ENCODE measurements around the gene KLHL41.
"Not testable (repeated sequence)": the region's sequence is repeated elsewhere in the genome, so short reads cannot be mapped to it uniquely, and the experiment has no call there.

KLHL41 gene

GRCh38 chr2:169510496-169510895 is 994 bp downstream of the KLHL41 start:
- DNase-seq, result no peak

- DNase-seq, result no peak
These were observed 2.3 kb downstream of the KLHL41 start for GRCh38 chr2:169511818-169512217.

- DNase-seq, result no peak
These were observed 3.0 kb downstream of the KLHL41 start for GRCh38 chr2:169512525-169512924.

DNA sequence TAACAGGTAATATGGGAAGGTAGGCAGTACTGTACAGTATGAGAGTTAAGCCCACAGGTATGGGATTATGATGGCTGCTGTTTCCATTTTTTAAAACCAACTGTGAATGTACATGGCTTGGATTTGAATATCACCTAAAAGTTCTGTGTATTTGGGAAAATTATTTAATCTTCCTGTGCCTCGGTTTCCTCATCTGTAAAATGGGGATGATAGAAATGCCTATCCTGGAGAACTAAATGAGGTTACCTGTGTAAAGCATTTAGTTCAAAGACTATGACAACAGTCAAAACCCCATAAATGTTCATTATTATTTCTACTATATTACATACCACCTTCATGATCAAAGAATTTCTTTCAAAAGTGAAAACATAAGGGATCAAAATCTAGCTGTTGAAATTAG is 3.6 kb downstream of the KLHL41 start:
- DNase-seq, result no peak

GRCh38 chr2:169513926-169514325 is 4.4 kb downstream of the KLHL41 start:
- no peak for DNase-seq

DNA sequence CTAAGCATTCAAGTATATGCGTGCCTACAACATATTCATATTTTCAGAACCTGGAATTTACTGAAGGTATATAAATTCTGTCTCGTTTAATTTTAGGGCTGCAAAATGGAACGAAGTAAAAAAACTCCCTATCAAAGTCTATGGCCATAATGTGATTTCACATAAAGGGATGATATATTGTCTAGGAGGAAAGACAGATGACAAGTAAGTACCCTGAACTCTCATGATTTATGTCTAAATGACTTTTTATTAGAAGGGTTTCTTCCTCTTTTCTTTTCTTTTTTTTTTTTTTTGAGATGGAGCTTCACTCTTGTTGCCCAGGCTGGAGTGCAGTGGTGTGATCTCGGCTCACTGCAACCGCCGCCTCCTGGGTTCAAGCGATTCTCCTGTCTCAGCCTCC is 5.3 kb downstream of the KLHL41 start:
- not testable (repeated sequence) for DNase-seq

DNA sequence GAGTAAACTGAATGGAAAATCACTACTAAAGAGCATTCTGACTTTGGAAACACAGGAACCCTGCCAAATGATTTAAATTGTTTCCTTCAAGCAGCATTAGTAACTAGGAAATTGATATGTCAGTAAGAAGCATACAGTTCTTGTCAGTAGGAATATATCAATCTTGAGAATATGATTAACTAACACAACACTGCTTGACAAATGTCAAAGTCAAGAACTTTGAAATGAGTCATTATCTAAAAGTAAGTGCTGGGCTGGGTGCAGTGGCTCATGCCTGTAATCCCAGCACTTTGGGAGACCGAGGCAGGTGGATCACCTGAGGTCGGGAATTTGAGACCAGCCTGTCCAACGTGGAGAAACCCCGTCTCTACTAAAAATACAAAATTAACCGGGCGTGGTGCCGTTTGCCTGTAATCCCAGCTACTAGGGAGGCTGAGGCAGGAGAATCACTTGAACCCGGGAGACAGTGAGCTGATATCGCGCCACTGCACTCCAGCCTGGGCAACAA is 7.0 kb downstream of the KLHL41 start:
- not testable (repeated sequence) for DNase-seq

DNA sequence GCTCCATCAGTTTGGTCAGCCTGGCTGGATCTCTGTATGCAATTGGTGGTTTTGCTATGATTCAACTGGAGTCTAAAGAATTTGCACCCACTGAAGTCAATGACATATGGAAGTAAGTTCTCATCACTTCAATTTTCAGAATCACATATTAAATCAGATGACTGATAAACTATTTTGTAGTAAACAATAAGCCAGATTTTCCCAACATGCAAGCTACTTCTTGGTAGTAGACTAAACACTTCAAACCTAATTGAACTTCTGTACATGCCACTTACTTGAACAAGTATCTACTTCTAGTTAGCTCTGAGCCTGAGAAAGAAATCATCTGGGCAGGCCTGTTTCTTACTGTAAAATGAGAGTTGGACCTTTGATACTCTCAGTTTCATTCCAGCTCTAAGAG is 11.4 kb downstream of the KLHL41 start:
- DNase-seq, result no peak

DNA sequence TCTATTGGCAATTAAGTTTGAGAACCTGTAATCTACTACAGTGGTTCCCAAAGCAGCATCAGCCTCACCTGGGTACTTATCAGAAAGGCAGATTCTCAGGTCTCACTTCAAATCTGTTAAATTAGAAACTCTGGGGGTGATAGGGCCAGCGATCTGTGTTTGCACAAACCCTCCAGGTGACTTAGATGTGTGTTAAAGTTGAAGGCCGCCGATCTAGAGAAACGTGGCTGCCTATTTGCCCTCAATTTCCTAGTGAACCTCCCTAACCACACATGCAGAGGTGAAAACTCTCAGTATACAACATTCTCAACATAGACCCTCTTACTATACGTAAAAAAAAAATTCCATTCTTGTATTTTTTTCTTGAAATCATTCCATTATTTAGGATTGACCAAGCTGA is 14.2 kb downstream of the KLHL41 start:
- no peak for DNase-seq

DNA sequence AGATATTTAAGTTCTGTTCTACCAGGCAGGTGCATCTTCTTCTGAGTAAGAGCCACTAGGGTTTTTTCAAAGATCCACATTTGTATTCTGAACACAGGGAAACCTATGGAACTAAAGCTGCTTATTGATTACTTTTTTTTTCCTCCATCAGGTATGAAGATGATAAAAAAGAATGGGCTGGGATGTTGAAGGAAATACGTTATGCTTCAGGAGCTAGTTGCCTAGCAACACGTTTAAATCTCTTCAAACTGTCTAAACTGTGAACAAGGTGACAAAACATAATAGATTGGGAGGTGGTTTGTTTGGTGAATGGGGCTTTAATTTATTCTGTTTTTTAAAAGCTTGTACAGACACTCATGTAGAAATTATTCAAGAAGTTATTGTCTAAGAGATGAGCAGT is 15.9 kb downstream of the KLHL41 start:
- DNase-seq, result no peak

DNA sequence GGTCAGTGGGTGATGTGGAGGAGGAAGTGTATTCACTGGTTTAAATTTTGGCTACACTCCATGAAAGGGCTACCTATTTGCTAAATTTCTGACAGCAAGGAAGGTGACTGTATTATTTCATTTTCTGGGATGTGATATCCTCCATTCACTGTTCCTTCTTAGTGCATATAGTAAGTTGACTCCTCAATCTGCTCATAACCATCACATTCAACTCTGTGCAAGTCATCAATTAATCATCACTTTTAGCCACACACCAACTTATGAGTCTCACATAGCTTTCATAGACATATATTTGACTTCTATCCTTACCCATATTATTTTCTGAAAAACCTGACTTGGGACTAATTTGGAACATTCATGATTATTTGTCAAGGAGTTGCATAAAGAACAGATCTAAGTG is 16.9 kb downstream of the KLHL41 start:
- DNase-seq, result no peak

DNA sequence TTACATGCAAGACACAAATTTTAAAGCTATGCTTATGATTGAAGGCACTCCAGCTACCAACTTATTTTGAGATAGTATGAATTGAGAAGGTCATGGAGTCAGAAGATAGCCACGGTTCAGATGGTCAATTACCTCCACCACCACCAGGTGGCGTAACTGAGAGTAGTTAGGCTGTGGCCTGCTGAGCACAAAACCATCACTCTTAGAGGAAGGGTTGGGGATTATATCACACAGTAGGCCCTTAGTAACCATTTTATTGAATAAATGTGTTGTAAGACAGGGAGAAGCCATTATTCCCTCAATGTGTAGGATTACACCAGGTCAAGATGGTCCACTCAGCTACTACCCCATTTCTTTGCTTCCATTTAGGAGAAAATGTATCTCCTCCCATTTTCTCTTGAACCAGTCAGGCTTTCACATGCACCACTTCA is 18.8 kb downstream of the KLHL41 start:
- peak; percentile 84 for DNase-seq

- DNase-seq, result not testable (repeated sequence)
These were observed 30.0 kb downstream of the KLHL41 start for GRCh38 chr2:169539460-169539859.

GRCh38 chr2:169540146-169540545 is 30.6 kb downstream of the KLHL41 start:
- no peak for DNase-seq

DNA sequence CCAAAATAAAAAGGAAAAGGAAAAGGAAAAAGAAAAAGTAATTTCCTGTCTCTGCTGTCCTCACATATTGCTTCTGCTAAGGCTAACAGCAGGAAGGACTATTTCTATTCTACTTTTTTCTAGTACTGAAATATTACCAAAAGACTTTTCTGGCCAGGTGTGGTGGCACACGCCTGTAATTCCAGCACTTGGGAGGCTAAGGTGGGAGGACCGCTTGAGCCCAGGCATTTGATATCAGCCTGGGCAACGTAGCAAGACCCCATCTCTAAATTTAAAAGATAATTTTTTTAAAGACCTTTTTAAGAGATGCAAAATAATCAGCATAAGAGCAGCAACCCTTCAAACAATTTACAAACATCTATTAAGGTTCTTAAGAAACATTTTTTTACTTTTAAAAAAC is 32.9 kb downstream of the KLHL41 start:
- DNase-seq, result no peak

GRCh38 chr2:169546756-169547155 is 37.3 kb downstream of the KLHL41 start:
- peak; percentile 27 for DNase-seq

GRCh38 chr2:169561364-169561763 is 51.9 kb downstream of the KLHL41 start:
- DNase-seq, result no peak

GRCh38 chr2:169562084-169562483 is 52.6 kb downstream of the KLHL41 start:
- not testable (repeated sequence) for DNase-seq

- no peak for DNase-seq
These were observed 53.0 kb downstream of the KLHL41 start for GRCh38 chr2:169562519-169562918.

- DNase-seq, result no peak
These were observed 56.2 kb downstream of the KLHL41 start for GRCh38 chr2:169565686-169566085.

GRCh38 chr2:169569948-169570347 is 60.4 kb downstream of the KLHL41 start:
- DNase-seq, result no peak

GRCh38 chr2:169570752-169571151 is 61.2 kb downstream of the KLHL41 start:
- DNase-seq, result not testable (repeated sequence)

GRCh38 chr2:169571571-169571970 is 62.1 kb downstream of the KLHL41 start:
- DNase-seq, result no peak

GRCh38 chr2:169572189-169572588 is 62.7 kb downstream of the KLHL41 start:
- no peak for DNase-seq

DNA sequence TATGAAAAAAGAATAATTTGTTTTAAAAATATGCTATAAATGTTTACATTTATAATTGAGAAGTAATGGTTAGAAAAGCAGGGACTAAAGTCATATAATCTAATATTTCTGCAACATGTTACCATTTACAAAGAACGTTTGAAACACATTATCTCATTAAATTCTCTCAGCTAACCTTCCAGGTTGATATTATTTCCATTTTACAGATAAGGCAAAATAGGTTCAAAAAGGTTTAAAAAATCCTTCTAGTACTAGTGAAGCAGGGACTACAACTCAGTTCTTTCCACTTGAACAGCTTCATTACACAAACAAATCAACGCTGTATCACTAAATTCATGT is 63.3 kb downstream of the KLHL41 start:
- DNase-seq, result no peak

Measured in activated CD4-positive, alpha-beta T cell treated with anti-CD3 and anti-CD28 coated beads, Interleukin-2, Interleukin-6, amounts not matched to agents 100 ng/mL and 50 ng/mL, durations not matched to agents 16 hours and 8 hours (primary cell).